NCI-H524 treated with DMSO at 0.1 percent for 48 hours (cell line): ENCODE measurements around the gene REN.

Source experiments
- DNase-seq: peaks from one replicate; lab custom pipeline; 2025; lab: John Stamatoyannopoulos, UW

Gene REN

DNA sequence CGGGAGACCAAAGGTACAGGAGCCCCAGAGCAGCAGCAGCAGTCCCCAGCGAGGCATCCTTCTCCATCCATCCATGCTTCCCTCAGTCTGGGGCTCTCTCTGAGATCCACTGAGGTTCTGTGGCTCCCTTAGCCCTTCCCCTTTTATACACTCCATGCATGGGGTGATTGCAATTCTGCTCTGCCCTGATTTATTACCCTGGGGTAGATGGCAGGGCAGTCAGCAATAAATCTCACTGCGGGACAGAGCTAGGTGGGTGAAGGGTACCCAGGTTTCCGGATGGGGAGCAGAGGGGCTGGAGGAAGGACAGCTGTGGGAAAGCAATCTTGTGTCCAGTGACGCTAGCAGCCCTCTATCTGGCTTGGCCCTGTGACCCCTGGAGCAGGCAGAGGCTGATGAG, at the start of gene REN:
TSS of gene REN (minus strand) at position 119 of the 400 bp plus-strand sequence. CDS start at position 75, 44 bp downstream.
- DNase-seq: no peak

DNA sequence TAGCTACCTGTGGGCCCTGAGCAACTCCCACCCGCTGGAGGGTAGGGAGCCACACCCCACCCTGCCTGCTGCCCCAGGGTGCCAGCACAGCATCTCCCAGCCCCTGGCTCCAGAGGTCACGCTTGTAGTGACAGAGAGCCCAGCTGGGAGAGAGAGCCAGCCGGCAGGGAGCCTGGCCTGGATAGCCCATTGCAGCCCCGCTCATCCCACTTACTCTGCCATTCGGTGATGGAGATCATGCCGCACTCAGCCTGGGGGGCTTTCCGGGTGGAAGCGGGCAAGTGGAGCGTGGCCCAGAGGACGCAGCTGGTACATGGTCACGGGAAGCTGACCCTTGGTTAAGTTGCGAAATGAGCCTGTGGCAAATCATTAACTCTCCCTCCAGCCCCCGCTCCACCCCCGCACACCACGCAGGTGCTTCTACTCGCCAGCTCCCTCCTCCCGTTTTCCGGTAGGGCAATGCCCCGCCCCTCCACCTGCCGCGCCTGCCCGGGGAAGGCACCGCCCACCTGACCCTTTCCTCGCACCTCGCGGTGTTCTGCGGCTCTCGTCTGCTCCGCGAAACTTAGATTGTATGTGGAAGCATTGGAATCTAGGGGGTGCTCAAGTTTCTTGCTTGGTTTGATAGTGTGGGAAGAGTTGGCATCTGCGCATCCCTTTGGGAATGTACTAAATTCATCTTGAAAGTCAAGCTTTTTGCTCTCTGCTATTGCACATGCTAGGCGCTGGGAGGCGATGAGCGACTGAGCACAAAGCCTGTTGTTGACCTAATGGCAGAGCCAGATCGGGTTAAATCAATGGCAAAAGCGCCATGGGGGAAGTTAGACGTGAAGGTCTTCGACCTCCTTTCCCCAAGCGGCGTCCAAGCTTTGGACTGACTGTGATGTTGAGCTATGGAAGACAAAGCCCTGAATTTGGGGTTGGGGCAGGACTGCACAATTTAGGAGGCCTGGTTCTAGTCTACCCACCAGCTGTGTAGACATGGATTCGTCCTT, 47.8 kb upstream of the REN start, which contains the start of gene GOLT1A:
TSS of gene GOLT1A (minus strand) at position 321 of the 995 bp plus-strand sequence. CDS start at position 239, 82 bp downstream.
- DNase-seq: peak; percentile 23

DNA sequence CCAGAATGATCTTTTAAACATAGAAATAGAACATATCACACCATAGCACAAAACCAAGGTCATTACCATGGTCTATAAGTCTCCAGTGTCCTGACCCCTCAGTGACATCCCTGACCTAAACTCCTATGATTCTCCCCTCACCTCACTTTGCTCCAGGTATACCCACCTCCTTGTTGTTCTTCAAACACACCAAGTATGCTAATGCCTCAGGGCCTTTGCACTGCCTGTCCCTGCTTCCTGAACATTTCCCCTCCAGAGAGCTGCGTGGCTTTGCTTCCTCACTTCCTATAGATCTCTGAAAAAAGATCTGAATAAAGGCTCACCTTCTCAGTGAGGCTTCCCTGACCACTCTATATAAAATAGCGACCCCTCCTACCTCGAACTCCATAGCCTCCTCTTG, 46.6 kb upstream of the REN start:
- DNase-seq: no peak

DNA sequence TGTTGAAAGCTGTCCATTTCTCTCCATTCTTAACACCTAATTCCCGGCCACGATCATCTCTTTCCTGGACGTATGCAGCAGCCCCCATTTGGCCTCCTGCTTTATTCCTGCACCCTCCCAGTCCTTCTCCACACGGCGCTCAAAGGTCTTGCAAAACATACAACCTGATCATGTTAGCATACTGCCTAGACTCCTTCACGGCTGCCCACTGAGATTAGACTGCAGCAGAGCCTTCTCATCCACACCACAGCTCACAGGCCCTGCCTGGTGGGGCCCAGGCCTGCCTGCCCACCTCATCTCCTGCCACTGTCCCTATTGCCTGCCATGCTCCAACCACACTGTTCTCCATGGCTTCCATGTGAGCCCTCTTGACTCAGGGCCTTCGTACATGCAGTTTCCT, 44.9 kb upstream of the REN start:
- no peak for DNase-seq

DNA sequence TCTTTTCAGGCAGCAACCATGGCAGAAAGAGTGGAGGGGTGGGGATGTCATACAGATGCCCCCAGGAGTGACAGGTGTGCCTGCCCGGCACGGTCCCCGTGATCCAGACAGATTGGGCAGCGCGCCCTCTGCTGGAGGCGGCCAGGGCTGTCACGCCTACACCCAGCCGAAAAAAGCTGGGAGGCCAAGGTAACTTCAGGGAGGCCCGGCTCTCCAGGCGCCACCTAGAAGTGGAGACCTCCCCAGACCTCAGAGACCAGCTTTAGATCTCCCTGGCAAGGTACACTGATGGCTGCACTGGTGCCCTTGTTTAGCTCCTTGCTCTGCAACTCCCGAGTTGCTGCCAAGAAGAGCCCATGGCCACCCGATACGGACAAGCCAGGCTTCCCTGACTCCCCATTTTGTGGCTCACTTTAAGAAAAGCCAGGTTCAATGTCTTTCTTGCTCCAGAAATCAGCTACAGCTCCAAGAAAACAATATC, 41.0 kb upstream of the REN start:
- no peak for DNase-seq

DNA sequence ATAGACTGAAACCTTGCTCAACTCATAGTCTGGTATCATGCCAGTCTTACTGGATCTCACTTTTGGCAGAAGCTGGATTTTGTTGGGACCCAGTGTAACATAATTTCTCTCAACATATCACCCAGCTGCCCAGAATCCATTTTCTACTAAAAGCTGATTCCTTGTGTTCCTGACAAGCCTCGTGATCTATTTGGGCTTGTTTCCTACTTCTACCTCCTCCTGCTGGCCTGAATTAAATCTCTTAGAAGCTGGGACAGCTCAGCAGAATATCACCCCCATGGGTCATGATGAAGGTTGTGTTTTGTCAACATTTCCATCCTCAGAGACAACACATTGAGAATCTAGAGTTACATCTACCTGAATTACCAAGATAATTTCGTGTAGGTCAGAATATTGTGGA, 40.0 kb upstream of the REN start:
- DNase-seq: no peak

DNA sequence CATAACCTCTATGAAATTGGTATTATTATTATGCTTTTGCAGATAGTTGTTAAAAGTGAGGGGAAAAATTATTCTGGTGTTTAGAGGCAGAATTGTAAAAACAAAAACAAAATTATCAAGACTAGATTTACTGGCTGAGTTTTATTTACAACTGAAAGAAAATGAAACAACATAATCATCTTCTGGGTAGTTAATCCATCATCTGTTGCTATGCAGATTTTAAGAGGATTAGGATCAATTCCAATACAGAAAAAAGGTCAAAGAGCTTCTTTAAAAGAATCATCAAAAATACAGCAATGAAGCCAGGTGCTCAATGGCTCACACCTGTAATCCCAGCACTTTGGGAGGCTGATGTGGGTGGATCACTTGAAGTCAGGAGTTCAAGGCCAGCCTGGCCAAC, 39.3 kb upstream of the REN start:
- DNase-seq: no peak

DNA sequence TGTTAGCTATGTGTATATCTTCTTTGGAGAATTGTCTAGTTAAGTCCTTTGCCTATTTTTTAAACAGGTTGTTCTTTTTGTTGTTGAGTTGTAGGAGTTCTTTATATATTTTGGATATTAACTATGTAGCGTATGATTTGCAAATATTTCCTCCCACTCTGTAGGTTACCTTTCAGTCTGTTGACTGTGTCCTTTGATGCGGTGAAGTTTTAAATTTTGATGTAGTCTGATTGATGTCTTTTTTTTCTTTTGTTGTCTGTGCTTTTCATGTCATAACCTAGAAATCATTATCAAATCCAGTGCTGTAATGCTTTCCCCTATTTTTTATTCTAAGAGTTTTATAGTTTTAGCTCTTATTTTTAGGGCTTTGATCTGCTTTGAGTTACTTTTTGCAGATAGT, 38.8 kb upstream of the REN start:
- no peak for DNase-seq

DNA sequence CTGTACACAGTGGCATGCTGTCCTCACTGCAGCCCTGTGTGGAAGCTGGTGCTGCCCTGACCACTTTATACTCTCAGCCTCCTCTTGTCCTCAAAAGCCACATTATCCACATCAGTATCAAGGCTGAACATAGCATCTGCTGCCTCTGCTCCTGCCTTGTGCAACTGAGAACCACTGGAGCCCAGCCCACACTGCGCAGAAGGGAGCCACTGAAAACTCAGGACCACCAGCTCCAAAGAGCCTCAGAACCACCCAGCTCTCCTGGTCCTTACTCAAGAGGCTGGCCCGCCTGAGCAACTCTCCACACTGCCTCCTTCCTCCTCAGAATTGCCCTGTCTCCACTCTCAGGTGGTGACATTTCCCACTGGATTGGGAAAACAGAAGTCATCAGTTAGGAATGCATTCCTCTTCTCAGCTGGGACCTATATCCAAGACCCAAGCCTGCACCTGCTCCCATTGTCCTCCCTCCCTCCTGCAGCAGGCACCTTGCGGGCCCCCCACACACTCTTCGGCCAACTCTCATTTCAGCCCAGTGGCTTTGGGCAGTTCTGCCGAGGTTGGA, 37.1 kb upstream of the REN start:
- no peak for DNase-seq

DNA sequence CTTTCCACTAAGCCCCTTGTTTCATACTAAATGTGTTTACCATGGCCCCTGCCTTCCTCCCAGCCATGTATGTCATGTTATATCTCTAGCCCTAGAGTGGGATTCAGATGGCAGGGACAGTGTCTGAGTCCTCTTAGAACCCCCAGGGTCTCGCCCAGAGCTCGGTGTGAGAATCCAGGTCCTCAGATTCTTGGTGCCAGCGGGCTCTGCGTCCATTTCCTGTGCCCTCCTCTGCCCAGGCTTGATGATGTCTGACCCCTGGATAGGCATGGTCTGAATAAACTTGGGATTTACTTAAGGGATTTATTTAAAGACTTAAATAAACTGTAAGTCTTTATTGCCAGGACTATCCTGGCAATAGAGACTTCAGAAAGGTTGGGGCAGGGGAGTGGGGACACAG, 36.3 kb upstream of the REN start:
- DNase-seq: no peak

DNA sequence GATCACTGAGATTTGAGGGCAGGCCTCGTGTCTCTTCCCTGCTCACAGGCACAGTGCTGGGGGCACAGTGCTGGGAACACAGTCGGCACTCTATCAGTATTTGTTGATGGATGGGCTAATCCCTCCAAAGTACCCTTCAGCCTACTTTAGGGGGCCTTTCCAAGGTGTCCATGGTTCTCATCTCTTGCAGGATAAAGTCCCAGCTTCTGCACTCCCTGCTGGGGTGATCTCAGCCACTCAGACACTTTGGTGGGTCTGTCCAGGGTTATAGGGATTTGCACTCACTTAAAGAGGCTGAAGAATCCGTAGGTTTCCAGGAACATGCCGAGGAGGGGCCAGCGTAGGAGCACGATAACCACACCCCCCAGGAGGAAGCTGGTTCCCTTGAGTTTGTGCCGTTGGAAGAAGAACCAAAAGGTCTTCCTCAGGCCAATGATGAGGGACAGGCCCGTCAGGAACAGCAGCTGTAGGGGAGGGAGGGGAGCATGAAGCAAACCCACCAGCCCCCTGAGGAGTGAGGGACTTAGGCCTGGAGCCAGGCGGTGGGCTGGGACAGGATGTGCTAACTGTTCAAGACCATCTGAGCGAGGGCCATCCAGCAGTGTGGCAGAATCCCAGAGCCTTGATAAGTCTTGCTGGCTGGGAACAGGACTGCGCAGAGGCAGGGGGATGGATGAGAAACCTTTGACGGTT, 35.4 kb upstream of the REN start:
- DNase-seq: peak; percentile 83

DNA sequence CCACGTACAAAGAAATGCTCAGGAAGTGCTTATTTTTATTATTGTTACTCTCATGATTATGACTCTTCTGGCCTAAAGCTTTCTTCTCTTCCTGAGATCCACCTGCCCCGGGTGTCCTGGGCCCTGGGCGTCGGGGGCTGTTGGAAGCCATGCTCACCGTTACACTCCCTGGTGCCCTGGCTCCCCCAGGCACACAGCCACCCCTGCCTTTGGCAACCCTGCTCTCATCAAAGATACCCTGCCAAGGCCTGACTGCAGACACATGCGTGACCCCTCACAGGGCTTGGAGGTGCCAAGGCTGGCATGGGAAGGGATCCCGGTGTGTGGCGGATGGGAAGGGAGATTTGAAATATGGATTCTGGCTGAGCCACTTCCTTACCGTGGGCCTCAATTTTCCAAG, 33.4 kb upstream of the REN start:
- no peak for DNase-seq

DNA sequence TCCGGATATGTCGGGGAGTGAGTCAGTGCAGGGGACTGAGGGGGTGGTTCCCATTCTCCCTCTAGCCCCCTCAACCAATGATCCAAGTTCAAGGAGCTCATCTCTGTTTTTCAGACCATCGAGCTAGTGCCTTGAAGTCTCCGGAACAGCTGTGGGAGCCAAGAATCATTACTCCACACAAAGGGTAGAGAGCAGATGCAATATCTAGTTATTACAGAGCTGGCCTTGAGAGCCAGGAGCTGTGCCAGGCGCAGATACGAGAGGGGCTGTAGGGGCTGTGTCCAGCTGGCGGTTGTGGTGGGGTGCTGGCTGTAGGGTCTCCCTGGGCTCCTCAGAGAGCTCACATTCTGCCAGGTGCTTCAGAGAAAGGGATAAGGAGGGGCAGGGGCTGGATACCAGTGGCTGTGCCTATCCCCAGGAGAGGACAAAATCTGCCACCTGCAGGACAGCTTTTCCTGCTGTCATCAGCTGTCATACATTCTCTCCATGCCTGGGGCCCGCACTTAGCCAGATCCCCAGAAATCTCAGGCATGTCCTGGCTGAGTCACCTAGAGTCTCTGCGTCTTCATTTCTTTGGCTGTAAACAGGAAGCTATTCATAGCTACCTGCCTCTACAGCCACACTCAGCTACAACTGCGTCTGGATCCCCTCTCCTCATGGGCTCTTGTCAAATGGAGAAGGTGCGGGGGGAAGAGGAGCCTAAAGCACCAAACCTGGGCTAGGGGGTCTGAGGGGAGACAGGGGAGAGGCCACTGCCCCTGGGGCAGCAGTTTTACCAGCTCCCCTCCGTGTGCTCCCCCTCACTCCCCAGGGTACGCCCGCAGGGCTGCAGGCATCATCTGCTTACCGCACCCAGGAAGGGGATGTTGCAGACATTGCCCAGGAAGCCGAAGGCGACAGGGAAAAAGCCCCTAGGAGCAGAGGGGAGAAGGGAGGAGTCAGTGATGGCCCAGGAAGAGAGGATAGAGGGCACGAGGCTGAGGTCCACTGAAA, 32.5 kb upstream of the REN start:
- peak; percentile 55 for DNase-seq

DNA sequence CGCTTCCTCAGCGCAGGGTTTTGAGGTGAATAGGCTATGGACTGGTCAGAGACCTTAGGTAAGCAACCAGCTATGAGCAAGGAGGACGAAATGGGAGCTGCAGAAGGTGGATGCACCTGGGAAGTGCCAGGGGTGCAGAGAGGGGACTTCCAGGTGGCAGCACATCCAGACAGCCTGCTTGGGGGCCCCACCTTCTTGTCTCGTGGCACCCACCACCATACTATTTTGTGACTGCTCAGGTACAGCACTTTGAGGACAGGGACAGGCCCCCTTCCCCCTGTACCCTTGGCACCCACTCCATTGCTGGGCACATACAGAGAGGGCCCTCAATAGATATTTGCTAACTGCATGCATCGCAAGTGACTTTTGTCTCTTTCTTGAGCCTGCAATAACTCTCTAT, 30.9 kb upstream of the REN start:
- no peak for DNase-seq

DNA sequence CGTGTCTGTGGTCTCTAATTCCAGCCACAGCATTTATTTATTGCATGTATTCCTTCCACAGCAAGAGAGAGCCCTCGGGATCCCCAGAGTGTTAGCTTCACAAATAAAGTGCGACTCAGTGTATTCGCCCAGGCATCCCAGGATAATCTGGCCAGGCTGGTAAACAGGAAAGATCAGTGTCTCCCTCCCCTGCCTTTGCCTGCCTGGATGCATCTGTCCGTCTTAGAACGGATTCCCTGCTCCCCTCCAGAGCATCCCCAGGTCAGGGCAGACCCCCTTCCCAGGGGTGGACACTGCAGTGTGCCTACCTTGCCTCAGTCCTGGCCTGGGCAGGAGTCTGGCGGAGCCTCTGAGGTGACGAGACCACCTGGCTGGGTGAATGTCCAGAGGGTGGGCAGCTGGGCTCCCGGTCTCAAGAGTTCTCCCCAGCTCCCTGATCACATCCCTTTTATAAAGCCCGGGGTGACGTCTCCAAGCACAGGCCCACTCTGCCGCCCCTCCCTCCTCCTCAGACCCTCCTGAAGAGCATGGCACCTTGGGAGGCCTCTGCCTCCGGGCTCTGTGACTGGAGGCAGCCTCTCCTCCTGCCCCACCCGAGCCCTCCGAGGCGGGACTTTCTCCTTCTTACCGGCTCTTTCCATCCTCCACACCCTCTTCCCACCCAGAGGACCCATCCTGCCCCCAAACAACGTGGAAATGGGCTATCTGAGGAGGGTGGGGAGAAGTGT, 30.1 kb upstream of the REN start, which contains the start of gene KISS1:
TSS of gene KISS1 (minus strand) at position 424 of the 728 bp plus-strand sequence. CDS start 3,615 bp downstream, outside the sequence.
- DNase-seq: no peak

DNA sequence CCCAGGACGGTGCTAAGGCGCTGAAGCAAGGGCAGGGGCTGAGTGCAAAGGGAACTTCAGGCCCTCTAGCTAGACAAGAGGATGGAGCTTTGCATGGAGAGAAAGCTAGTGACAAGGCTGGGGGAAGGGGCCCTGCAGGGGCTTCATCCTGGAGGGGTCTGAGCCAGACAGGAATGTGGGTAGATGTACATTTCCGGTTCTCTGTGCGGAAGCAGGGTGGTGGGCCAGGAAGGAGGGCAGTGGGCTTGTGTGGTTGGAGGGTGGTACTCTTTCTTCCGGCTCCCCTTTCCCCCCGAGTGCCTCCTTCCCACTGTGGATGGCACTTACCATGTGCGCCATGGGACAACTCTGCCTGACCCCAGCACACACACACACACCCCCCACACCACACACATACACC, 28.6 kb upstream of the REN start:
- DNase-seq: no peak

DNA sequence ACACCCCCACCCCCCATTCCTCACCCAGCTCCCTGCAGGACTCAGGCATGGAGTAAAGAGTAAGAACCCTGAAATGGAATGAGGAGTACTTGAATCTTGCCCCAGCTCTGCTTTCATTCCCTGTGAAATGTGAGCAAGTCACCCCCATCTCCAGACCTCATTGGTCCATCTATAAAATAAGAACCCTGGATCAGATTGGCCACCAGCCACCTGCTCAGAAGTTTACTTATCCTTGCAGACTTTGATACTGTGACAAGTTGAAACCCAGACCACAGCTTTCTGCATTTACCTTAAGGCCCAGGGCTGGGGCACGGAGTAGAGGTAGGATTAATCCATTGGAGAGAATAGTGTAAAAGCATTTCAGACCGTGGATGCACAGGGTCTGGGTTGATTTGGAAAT, 27.9 kb upstream of the REN start:
- DNase-seq: no peak

DNA sequence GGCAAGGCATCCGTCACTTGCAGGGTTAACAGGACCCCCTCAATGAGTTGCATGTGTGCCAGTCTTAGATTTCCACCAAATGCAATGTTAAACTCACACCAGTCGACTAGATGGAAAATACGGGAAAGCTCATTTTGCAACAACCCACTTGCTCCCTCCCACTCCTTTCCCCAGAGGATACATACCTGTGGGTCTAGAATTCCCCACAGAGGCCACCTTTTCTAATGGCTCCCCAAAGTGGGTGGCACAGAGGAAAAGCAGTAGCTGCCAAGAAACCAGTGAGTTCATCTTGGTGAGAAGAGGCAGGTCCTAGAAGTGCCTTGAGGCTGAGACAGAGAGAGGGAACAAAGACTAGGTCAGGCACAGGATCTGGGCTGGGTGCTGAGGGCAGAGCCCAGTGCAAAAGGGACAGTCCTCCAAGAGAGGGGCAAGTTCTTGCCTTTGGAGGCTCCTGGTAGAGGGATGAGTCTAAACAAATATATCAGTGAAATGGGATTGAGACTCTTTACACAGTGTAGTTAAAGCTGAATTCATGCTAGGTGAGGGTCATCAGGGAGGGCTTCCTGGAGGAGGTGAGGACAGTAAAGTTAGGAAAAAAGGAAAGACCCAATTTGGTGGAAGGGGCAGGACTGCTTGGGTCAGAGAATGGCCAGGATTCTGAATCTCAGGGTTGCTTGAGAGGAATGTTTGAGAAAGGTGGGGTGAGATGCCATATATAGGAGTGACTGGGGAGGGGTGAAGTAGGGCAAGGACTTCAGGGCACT, 26.6 kb upstream of the REN start:
- no peak for DNase-seq

DNA sequence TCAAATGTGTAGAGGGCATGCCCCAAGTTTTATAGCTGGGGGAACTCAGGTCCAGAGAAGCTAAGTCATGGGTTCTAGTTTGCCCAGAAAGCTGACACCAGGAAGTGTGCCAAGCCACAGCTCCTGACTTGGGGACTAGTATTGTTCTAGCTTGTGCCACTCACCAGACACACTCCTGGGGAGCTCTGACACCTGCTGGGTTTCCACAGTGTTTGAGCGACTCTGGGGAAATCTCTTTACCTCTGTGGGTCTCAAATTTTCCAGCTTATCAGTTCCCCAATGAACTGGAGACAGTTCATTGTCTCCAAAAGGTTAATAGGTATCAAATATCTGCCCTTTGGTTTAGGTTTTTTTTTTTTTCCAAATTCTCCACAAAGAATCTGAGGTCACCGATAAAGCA, 25.9 kb upstream of the REN start:
- DNase-seq: no peak

DNA sequence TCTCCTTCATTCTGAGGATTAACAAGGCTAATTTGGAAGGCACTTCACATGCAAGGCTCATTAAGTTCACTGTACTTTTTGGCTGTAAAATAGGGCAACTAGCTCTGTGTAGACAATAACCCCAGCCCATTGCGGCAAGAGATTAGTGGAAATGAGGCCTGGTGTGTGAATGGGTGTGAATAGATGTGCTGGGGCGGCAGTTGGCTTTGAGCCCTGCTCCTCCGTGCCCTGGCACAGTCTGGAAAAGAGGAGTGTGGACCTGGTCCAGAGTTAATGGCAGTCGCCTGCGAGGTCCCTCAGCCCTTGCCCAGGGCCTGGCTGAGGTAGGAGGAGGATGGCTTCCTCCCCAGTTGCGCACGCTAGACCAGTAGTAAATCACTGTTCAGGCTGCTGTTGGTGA, 25.3 kb upstream of the REN start:
- no peak for DNase-seq
